Calu3 (cell line): ENCODE results near the gene SLC38A1. TPM values are rescaled to one million over a fixed set of nuclear protein-coding genes. Genes with fewer than 3 reads are reported as not detected.
"Not testable (repeated sequence)": the region's sequence is repeated elsewhere in the genome, so short reads cannot be mapped to it uniquely, and the experiment has no call there.

Experiments used
- BruUV-seq: library from RNA; stranded (reverse); fragments of 400-500 nt; replicated peaks from 2 replicates; lab custom pipeline; 2021; lab: Mats Ljungman, UMichigan
- CTCF ChIA-PET: fragments of 300-600 bp; sonication (Branson Sonifier 250); formaldehyde crosslinking; loops from one replicate; lab custom pipeline; 2022; ENCODE audit warnings: antibody characterized with exemption; lab: Charles Lee
- DNase-seq: peaks from one replicate; pipeline ENCODE4 v3.0.0; 2022
- H3K27ac Mint-ChIP-seq: one replicate; pipeline ENCODE4 v1.8.0; 2022; ENCODE audit warnings: mixed read lengths; ENCODE audit not compliant: unreplicated experiment
- H3K27me3 Mint-ChIP-seq: one replicate; pipeline ENCODE4 v1.8.0; 2022; ENCODE audit warnings: mixed read lengths; ENCODE audit not compliant: unreplicated experiment
- H3K36me3 Mint-ChIP-seq: one replicate; pipeline ENCODE4 v1.8.0; 2022; ENCODE audit warnings: mild to moderate bottlenecking, moderate library complexity, mixed read lengths; ENCODE audit not compliant: insufficient read depth, unreplicated experiment
- H3K4me1 Mint-ChIP-seq: one replicate; pipeline ENCODE4 v1.8.0; 2022; ENCODE audit warnings: mild to moderate bottlenecking, low read depth, mixed read lengths; ENCODE audit not compliant: unreplicated experiment
- H3K4me3 Mint-ChIP-seq: one replicate; pipeline ENCODE4 v1.8.0; 2022; ENCODE audit warnings: mild to moderate bottlenecking, low read depth, moderate library complexity, mixed read lengths; ENCODE audit not compliant: unreplicated experiment
- H3K9me3 Mint-ChIP-seq: one replicate; pipeline ENCODE4 v1.8.0; 2022; ENCODE audit warnings: low read depth, mixed read lengths; ENCODE audit not compliant: unreplicated experiment
- intact Hi-C: fragments of 100-400 bp; cut with micrococcal nuclease; formaldehyde crosslinking; loops from one replicate; pipeline ENCODE4 v1.10.0; 2022; ENCODE audit not compliant: unreplicated experiment
- total RNA-seq: library from RNA; stranded (reverse); gene quantifications from 2 replicates; pipeline ENCODE4 v1.2.3, GENCODE V29; 2022
- TF ChIP-seq, protein P1 (sequence below): fragments of 200-600 bp; IDR thresholded peaks from one replicate; pipeline ENCODE4 v1.8.0; 2022; ENCODE audit warnings: antibody characterized with exemption; ENCODE audit not compliant: unreplicated experiment

The SLC38A1 gene
- total RNA-seq, 1 experiment from 2014 or later, result 132 TPM

DNA sequence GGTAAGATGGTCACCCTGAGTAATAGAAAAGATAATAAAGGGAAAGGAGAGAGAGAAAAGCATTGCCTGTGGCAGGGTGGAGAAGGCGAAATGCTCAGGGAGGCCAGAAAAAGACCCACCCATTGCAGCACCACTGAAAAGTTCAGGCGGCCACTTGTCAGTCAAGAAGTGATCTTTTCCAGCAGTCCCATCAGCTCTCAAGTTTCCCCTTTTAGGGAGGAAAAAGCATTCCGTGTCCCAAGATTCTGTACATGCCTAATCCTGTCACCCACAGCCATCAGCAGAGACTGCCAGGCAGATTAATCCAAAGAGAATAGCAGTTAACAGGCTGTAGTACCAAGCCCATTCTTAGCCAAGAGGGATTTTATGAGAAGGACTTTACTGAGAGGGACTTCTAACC lies 11.9 kb downstream of the SLC38A1 start:
- TF ChIP-seq, protein P1, sequence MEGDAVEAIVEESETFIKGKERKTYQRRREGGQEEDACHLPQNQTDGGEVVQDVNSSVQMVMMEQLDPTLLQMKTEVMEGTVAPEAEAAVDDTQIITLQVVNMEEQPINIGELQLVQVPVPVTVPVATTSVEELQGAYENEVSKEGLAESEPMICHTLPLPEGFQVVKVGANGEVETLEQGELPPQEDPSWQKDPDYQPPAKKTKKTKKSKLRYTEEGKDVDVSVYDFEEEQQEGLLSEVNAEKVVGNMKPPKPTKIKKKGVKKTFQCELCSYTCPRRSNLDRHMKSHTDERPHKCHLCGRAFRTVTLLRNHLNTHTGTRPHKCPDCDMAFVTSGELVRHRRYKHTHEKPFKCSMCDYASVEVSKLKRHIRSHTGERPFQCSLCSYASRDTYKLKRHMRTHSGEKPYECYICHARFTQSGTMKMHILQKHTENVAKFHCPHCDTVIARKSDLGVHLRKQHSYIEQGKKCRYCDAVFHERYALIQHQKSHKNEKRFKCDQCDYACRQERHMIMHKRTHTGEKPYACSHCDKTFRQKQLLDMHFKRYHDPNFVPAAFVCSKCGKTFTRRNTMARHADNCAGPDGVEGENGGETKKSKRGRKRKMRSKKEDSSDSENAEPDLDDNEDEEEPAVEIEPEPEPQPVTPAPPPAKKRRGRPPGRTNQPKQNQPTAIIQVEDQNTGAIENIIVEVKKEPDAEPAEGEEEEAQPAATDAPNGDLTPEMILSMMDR, result no peak
- intact Hi-C loops, result no loop called here
- CTCF ChIA-PET, result no interaction called here
- no peak for DNase-seq
- Mint-ChIP-seq H3K4me3 (no peak overlapping the region), H3K4me1 (peaks cover 12% of the 10 kb centered on the region), H3K36me3 (peaks cover 18% of the 10 kb centered on the region), H3K9me3 (no peaks in the 10 kb centered on the region), H3K27ac (no peak overlapping the region), H3K27me3 (no peaks in the 10 kb centered on the region)
- no TSS peak for BruUV-seq

DNA sequence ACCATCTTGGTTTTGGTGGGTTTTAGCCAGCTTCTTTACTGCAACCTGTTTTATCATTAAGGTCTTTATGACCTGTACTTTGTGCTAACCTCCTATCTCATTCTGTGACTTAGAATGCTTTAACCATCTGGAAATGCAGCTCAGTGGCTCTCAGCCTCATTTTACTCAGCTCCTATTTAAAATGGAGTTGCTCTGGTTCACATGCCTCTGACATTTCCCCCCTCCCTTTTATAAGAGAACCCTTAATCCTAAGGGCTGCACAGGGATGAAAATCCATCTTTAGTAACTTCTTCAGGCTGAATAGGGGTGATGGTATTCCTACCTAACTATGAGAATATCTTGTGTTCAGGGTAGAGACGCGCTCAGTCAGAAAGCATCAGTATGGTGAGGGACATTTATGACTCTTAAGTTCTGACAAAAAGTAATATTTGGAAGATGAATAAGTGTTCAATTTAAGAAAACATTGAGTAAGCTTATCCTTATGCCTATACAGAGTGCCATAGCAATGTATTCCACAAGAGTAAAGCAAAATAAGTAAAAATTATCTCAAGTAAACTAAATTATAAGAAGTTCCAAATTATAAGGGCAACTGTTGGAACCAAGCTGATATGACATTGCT lies 15.2 kb downstream of the SLC38A1 start:
- Mint-ChIP-seq H3K27me3 (no peaks in the 10 kb centered on the region), H3K9me3 (peaks cover 3% of the 10 kb centered on the region), H3K4me3 (no peak overlapping the region), H3K27ac (no peak overlapping the region), H3K4me1 (peaks cover 19% of the 10 kb centered on the region), H3K36me3 (peaks cover 19% of the 10 kb centered on the region)
- intact Hi-C loops, result no loop called here
- DNase-seq, result no peak
- CTCF ChIA-PET, result no interaction called here
- TF ChIP-seq, protein P1, result no peak
- BruUV-seq, result no TSS peak

DNA sequence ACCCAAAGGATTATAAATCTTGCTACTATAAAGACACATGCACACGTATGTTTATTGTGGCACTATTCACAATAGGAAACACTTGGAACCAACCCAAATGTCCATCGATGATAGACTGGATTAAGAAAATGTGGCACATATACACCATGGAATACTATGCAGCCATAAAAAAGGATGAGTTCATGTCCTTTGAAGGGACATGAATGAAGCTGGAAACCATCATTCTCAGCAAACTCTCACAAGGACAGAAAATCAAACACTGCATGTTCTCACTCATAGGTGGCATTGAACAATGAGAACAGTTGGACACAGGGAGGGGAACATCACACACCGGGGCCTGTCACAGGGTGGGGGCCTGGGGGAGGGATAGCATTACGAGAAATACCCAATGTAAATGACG lies 16.8 kb downstream of the SLC38A1 start:
- H3K27ac Mint-ChIP-seq, H3K9me3 Mint-ChIP-seq, H3K27me3 Mint-ChIP-seq, DNase-seq, CTCF ChIA-PET, H3K4me3 Mint-ChIP-seq, intact Hi-C loops, BruUV-seq: not testable (repeated sequence)
- Mint-ChIP-seq H3K36me3 (peaks cover 32% of the 10 kb centered on the region), H3K4me1 (peaks cover 30% of the 10 kb centered on the region)

DNA sequence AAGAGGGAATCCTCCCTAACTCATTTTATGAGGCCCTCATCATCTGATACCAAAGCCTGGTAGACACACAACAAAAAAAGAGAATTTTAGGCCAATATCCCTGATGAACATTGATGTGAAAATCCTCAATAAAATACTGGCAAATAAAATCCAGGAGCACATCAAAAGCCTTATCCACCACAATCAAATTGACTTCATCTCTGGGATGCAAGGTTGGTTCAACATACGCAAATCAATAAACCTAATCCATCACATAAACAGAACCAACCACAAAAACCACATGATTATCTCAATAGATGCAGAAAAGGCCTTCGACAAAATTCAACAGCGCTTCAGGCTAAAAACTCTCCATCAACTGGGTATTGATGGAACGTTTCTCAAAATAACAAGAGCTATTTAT lies 18.9 kb downstream of the SLC38A1 start:
- Mint-ChIP-seq H3K36me3 (peaks cover 31% of the 10 kb centered on the region), H3K4me1 (peaks cover 22% of the 10 kb centered on the region)
- H3K9me3 Mint-ChIP-seq, DNase-seq, CTCF ChIA-PET, H3K27me3 Mint-ChIP-seq, intact Hi-C loops, H3K4me3 Mint-ChIP-seq, H3K27ac Mint-ChIP-seq, BruUV-seq: not testable (repeated sequence)

DNA sequence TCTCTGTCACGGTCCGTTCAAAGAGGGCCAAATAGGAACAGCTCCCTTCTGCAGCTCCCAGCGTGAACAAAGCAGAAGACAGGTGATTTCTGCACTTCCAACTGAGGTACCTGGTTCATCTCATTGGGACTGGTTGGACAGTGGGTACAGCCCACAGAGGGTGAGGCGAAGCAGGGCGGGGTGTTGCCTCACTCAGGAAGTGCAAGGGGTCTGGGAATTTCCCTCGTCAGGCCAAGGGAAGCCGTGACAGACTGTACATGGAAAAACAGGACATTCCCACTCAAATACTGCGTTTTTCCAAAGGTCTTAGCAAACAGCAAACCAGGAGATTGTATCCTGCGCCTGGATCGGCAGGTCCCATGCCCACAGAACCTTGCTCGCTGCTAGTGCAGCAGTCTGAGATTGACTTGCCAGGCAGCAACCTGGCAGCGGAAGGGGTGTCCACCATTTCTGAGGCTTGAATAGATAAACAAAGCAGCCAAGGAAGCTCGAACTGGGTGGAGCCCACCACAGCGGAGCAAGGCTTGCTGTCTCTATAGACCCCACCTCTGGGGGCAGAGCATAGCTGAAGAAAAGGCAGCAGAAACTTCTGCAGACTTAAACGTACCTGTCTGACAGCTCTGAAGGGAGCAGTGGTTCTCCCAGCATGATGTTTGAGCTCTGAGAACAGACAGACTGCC lies 22.7 kb downstream of the SLC38A1 start:
- no TSS peak for BruUV-seq
- H3K4me1 Mint-ChIP-seq, result peaks cover 36% of the 10 kb centered on the region
- TF ChIP-seq, protein P1, result no peak
- no peak overlapping the region for H3K4me3 Mint-ChIP-seq
- H3K9me3 Mint-ChIP-seq, result peaks cover 10% of the 10 kb centered on the region
- no peak for DNase-seq
- H3K36me3 Mint-ChIP-seq, result peaks cover 22% of the 10 kb centered on the region
- CTCF ChIA-PET, result no interaction called here
- H3K27ac Mint-ChIP-seq, result no peak overlapping the region
- H3K27me3 Mint-ChIP-seq, result no peaks in the 10 kb centered on the region
- intact Hi-C loops, result no loop called here
